HG02884 (cell line): Measurements from ENCODE around the gene TMEM143.

Source experiments
- ATAC-seq: cut with Tn5 transposase; IDR thresholded peaks from one replicate; pipeline ENCODE4 v1.9.1; 2021; ENCODE audit warnings: mild to moderate bottlenecking, moderate library complexity; ENCODE audit not compliant: unreplicated experiment

The TMEM143 gene

GRCh38 chr19:48361912-48362311 is 1.8 kb downstream of the TMEM143 start:
- no peak for ATAC-seq

DNA sequence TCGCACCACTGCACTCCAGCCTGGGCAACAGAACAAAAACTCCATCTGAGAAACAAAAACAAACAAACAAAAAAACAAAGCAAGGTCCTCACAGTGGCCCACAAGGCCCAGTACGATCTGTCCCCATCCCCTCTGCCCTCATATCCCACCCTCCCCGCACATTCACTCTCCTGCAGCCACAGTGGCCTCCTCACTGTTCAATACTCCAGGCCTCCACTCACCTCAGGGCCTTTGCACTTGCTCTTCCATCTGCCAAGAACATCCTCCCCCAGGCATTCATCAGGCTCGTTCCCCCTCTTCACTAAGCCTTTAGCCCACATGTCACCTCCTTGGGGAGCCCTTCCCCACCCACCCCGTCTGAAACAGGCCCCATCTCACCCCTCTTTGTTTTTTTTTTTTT is 4.6 kb downstream of the TMEM143 start:
- no peak for ATAC-seq

DNA sequence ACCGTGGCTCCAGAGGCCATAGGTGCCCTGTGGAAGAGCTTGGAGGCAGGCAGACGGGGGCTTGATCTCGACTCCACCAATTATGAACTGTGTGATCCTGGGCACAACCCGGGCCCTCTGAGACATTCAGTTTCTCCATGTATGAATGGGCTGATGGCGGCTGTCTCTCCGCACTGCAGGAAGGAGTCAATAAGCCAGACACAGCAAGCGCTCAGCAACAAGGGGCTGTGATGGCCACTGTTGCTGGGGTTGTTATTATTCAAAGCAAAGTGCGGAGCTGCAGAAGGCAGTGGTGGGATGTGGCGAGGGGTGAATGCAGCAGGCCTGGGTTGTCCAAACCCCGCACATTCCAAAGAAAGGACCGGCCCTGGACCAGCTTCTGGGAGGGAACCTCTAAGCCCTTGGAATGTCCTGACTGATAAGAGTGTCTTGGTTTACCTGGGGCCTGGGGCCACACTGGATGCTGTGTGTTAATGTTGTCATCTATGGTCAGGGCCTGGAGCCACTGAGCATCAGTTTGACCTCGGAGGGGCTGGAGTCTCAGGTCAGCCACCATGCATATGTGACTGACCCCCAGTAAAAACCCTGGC is 8.3 kb downstream of the TMEM143 start:
- ATAC-seq: no peak

DNA sequence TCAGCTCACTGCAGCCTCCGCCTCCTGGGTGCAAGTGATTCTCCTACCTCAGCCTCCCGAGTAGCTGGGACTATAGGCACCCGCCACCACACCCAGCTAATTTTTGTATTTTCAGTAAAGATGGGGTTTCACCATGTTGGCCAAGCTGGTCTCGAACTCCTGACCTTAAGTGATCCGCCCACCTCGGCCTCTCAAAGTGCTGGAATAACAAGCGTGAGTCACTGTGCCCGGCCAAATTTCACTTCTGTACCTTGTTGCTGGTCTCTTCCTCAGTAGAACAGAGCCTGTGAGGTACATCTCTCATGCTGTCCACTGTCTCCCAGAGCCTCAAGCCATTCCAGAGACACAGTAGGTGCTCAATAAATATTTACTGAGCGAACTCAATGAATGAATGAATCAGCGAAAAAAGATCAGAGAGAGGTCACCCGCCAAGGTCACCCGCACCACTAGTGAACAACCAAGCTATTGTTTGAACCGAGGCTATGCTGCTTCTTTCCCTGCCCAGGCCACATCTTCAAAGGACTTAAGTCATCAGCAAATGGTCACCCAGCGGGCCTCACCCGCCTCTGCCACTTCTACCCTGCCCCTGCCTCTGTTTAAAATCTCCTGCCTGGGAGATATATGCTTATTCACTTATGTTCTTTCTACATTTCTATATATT is 9.3 kb downstream of the TMEM143 start:
- no peak for ATAC-seq

- no peak for ATAC-seq
Observed at GRCh38 chr19:48353677-48354076, 10.1 kb downstream of the TMEM143 start.

GRCh38 chr19:48351341-48351752 is 12.4 kb downstream of the TMEM143 start:
- no peak for ATAC-seq

DNA sequence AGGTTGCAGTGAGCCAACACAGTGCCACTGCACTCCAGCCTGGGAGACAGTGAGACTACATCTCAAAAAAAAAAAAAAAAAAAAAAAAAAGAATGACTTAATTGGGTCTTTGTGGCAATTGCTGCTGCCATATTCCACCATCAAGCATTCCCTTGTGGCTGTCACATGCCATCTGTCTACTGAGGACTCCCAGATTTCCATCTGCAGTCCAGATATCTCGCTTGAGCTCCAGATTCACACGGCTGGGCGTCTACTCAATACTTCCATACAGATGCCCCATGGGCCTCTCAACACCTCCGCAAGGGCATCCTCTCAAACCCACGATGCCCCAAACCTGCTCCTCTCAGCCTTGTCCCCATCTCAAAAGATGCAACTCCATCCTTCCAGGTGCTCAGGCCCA is 12.9 kb downstream of the TMEM143 start:
- no peak for ATAC-seq

DNA sequence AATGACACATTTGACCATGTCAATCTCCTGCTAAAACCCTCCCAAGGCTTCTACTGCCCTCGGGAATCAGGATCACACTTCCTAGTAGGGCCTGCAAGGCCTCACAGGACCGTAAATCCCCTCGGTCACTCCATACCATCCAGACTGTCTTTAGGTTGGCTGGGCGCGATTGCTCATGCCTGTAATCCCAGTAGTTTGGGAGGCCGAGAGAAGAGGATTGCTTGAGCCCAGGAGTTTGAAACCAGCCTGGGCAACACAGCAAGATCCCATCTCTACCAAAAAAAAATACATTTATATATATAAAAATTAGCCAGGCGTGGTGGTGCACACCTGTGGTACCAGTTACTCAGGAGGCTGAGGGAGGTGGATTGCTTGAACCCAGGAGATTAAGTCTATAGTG is 15.0 kb downstream of the TMEM143 start:
- no peak for ATAC-seq

GRCh38 chr19:48348045-48348444 is 15.7 kb downstream of the TMEM143 start:
- ATAC-seq: no peak

- no peak for ATAC-seq
Observed at GRCh38 chr19:48346191-48346590, 17.5 kb downstream of the TMEM143 start.

GRCh38 chr19:48344892-48345291 is 18.8 kb downstream of the TMEM143 start:
- no peak for ATAC-seq

- ATAC-seq: no peak
Observed at GRCh38 chr19:48342841-48343540, 20.7 kb downstream of the TMEM143 start.

DNA sequence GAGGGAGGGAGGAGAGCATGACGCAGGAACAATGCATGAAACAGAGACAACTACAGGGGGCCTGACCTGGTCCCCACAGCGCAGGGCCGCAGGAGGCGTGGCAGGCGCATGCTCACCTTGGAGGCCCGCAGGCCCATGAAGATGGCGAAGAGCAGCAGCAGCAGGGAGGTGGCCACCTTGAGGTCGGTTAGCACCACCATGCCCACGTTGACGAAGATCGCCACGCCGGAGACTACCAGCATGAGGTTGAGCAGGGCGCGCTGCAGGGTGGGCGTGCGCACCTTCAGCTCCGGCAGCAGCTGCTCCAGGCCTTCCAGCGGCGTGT is 21.4 kb downstream of the TMEM143 start:
- no peak for ATAC-seq

DNA sequence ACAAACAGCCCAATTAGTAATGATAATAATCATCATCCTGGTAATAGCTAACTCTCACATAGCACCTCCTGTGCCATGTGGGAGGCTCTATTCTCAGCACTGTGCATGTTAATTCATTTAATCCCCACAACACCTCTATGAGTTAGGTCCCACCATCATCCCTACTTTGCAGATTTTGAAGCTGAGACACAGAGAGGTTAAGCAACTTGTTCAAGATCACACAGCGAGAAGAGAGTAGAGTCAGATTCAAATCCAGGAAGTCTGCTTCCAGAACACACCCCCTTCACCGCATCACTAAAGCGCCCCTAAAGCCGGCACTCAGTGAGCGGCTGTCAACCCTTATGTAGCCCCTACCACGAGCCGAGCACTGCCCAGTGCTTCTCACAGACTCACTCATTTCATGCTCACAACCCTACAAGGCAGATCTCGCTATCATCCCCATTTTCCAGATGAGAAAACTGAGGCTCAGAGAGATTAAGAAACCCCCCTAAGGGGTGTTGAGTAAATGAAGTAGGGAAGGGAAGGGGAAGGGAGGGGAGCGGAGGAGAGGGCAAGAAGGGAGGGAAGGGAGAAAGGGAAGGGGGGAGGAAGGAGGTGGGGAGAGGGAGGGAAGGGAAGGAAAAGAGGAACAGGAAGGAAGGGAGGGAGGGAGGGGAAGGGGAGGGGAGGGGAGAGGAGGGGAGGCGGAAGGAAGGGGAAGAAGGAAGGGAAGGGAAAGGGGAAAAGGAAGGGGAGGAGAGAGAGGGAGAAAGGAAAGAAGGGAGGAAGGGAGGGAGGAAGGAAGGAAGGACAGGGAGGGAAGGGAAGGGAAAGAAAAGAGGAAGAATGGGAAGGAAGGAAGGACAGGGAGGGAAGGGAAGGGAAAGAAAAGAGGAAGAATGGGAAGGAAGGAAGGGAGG is 22.0 kb downstream of the TMEM143 start:
- ATAC-seq: no peak

DNA sequence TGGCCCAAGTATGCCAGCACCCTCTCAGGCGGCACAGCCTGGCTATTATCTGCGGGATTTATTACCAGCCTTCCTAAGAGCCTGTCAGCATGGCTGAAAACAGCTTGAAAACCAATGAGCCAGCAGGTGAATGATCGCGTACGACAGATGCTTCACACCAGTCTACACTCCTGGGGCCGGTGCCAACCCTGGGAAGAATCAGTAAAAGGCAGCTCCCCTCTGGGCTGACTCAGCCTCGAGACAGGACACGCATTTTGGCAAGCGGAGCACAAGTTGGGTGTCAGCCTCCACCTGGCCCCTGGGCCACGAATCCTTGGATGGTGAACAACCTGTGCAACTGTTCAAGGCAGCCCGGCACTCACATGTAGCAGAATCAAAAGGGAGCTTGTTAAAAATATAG is 22.7 kb downstream of the TMEM143 start:
- ATAC-seq: no peak

- no peak for ATAC-seq
Observed at GRCh38 chr19:48338802-48339503, 24.8 kb downstream of the TMEM143 start.

GRCh38 chr19:48338253-48338755 is 25.4 kb downstream of the TMEM143 start:
- no peak for ATAC-seq

DNA sequence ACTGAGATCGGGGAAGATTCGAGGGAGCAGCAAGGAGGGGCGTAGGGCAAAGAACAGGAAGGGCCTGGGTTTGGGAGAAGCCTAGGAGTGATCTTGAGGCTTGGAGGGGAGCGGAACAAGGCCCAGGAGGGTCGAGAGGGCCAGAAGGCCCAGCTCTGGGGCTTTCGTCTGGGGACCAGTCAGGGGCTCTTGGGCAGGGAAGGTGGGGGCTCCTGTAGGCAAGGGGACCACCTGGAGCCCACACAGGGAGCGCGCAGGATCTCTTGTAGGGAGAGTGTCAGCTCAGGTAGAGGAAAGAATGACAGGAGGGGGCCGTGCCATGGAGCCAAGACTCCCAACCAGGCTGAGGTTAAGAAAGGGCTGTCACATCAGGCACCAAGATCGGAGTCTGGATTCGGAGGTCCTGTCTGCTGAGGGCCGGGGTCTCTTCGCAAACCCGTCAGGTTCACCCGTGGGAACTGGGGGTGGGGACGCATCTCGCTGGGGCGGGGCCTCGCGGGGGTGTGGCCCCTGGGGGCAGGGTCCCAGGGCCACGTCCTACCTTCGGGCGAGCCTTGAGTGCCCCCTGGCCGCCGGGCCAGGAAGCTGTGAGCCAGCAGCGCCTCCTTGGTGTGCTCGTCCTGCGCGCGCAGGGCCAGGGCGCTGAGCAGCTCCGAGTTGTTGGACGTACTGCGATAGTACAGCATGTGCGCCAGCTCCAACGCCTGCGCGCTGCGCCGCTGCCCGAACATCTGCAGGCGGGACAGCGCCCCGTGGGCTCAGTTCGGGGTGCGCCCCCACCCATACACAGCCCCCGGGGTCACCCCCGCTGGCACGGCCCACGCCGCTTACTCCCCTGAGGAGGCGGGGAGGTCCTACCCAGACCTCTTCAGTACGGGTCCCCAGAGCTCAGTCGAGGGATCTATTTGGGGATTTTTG is 30.0 kb downstream of the TMEM143 start:
- ATAC-seq: peak; percentile 46

DNA sequence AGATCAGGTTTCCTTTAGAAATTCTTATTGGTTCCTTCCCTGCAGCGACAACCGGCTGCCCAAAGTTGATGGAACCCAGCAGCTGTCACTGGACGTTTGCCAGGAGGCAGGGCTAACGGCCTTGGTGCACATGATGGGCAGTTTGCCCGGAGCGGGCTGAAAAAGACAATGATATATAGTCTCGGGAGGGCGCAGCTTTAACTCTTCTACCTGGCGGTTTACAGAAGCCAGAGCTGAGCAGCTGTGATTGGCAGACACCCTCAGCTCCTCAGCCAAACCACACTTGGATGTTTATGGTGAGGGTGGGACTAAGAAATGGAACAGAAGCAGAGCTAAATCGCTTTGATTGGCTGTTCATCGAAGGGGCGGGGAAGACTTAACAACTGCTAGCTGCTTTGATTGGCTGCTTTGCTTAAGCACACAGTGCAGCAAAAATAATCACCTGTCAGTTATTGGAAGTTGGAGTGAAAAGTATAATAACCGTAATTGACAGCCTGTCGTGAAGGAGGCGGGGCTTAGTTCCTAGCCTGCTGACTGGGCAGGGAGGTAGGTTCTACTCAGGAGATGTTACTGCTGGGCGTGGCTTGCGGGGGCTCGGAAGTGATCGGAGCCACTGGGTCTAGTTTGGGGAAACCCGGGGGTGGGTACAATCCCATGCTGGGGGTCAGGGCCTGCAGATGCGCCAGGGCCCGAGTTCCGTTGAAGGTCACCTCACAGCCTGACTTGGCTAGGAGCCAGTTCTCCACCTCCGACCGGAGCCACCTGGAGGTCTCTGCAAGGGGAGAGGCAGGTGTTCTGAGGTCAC is 30.9 kb downstream of the TMEM143 start:
- ATAC-seq: peak; percentile 56
